Daoy (cell line): ENCODE data around the gene ZMYND8. TPM values are rescaled to one million over a fixed set of nuclear protein-coding genes. Genes with fewer than 3 reads are reported as not detected.
"Not testable (repeated sequence)": the region's sequence is repeated elsewhere in the genome, so short reads cannot be mapped to it uniquely, and the experiment has no call there.

Experiments used
- DNase-seq: peaks from one replicate; pipeline ENCODE4 v3.0.0-alpha.2; 2015; ENCODE audit warnings: low read depth
- total RNA-seq: library from RNA; depleted of rRNA; stranded (reverse); fragments of >200 nt; shearing (Covaris generic); gene quantifications from 2 replicates; pipeline ENCODE4 v1.2.3, GENCODE V29; 2014

The ZMYND8 gene
- total RNA-seq, 1 experiment from 2014 or later = 15.4 TPM

DNA sequence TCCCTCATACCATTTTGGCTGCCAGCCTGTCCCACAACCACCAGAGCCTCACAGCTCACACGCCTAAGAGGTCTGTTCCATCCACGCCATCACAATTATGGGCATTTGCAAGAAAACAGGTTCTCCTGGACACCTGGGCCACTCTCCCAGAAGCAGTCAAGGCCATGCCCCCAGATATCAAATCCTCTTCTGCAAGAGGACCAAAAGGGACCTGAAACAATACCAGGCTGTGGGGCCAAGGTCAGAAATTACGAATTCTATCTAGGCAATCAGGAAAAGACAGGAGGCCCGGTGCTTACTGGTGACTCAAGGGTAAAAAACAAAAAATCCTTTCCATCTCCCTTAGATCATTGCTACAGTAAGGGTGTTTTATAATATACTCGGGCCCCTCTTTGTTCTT lies 69.8 kb downstream of the ZMYND8 start:
- no peak for DNase-seq

- no peak for DNase-seq
These were observed 71.3 kb downstream of the ZMYND8 start for GRCh38 chr20:47285189-47285588.

GRCh38 chr20:47284373-47284772 lies 72.1 kb downstream of the ZMYND8 start:
- DNase-seq = no peak

GRCh38 chr20:47283411-47283810 lies 73.1 kb downstream of the ZMYND8 start:
- no peak for DNase-seq

- no peak for DNase-seq
These were observed 73.6 kb downstream of the ZMYND8 start for GRCh38 chr20:47282864-47283263.

- no peak for DNase-seq
These were observed 75.1 kb downstream of the ZMYND8 start for GRCh38 chr20:47281376-47281775.

- DNase-seq = no peak
These were observed 75.8 kb downstream of the ZMYND8 start for GRCh38 chr20:47280668-47281067.

GRCh38 chr20:47280228-47280627 lies 76.3 kb downstream of the ZMYND8 start:
- no peak for DNase-seq

- peak; percentile 32 for DNase-seq
These were observed 77.6 kb downstream of the ZMYND8 start for GRCh38 chr20:47278907-47279348.

- DNase-seq = not testable (repeated sequence)
These were observed 79.0 kb downstream of the ZMYND8 start for GRCh38 chr20:47277535-47277872.

- DNase-seq = peak; percentile 35
These were observed 79.5 kb downstream of the ZMYND8 start for GRCh38 chr20:47276851-47277534.

GRCh38 chr20:47276251-47276650 lies 80.2 kb downstream of the ZMYND8 start:
- no peak for DNase-seq

GRCh38 chr20:47275548-47275947 lies 81.0 kb downstream of the ZMYND8 start:
- no peak for DNase-seq

DNA sequence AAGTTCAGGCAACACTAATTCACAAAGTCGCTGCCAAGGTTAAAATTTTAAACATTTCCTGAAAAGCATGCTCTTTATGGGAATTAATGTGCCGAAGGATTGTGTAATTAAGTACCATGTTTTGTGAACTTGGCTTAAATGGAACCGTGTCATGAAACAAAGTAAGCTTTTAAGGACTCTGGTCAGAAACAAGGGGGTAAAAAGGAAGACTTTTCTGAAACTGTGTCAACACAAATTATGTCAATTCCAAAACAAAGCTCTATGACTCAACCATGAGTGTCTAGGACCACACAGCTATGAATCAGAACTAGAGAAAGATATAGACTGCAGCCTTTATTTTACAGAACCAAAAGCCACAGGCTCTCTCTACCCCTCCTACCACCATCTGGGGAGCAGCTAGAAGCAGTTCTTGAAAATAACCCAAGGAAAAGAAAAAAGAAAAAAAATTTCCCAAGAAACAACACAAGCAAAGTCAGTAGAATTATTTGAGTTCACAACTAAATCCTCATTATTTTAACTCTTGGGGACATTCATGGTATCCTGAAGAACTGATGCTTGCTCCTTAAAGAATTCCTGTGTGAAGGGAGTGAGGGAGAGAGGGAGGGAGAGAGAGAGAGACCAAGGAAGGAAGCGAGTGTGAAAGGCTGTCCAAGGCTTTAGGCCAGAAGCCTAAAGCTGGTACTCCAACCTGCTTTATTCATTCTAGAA lies 81.9 kb downstream of the ZMYND8 start:
- peak; percentile 81 for DNase-seq

DNA sequence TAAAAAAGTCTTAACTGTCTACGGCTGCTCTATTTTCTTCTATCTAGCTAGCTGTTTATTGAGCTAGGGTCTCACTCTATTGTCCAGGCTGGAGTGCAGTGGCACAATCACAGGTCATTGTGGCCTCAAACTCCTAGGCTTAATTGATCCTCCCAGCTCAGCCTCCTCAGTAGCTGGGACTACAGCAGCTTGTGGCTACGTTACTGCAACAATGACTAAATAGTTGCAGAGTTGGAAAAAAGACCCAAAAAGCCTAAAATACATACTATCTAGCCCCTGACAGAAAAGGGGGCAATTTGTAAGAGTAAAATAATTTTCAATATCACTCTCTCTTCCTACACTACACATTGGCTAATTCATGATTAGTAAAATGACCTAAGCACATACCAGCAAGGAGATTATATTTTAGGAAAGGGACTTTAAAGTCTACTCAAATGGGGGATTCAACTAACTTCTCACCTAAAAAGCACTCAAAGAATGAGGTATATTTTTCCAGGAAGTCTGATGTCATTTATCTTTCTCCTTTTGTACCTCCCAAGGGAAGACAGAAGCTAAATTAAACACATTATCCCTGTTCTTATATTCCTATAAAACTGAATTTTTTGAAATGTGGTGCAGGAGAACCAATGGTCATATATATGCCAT lies 82.8 kb downstream of the ZMYND8 start:
- DNase-seq = peak; percentile 14

DNA sequence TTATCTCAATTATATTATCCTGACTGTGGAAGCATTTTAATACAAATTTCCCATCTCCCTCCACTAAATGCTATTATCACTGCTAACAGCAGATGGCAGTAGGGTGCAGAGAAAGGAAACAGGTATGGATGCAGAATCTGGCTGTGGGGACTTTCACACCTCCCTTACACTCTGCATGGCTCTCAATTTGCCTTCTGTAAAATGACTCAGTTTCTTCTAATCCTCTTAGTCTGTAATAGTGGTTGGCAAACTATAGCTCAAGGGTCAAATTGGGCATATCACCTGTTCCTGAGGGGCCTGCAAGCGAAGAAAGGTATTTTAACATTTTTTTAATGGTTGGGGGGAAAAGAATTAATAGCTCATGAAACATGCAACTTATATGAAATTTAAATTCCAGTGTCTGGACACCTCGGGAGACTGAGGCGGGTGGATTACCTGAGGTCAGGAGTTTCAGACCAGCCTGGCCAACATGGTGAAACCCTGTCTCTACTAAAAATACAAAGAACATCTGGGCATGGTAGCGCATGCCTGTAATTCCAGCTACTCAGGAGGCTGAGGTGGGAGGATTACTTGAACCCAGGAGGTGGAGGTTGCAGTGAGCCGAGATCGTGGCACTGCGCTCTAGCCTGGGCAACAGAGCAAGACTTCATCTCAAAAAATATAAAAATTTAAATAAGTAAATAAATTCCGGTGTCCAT lies 83.5 kb downstream of the ZMYND8 start:
- DNase-seq = peak; percentile 65

DNA sequence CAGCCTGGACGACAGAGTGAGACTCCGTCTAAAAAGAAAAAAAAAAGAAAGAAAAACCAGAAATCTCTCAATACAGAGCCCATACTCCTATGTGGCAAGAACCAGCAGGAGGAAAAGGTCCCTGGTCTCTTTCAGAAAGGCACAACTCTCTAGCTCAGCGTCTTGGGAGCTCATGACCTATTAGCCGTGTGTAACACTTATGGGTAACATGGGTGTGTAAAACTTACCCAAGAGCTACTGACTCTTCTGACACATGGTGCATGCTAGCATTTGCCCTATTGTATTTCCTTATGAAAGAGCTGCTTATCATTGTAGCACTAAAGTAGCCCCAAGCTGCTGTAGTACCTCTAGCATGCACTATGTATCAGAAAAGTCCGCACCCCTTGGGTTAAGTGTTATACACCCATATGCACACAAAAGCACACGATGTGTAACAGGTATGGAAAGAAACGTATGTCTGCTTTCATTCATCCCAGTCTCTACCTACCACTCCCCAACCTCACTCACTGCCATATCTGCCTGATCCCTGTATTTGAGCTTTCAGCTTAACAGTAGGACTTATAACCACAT lies 85.4 kb downstream of the ZMYND8 start:
- DNase-seq = no peak

DNA sequence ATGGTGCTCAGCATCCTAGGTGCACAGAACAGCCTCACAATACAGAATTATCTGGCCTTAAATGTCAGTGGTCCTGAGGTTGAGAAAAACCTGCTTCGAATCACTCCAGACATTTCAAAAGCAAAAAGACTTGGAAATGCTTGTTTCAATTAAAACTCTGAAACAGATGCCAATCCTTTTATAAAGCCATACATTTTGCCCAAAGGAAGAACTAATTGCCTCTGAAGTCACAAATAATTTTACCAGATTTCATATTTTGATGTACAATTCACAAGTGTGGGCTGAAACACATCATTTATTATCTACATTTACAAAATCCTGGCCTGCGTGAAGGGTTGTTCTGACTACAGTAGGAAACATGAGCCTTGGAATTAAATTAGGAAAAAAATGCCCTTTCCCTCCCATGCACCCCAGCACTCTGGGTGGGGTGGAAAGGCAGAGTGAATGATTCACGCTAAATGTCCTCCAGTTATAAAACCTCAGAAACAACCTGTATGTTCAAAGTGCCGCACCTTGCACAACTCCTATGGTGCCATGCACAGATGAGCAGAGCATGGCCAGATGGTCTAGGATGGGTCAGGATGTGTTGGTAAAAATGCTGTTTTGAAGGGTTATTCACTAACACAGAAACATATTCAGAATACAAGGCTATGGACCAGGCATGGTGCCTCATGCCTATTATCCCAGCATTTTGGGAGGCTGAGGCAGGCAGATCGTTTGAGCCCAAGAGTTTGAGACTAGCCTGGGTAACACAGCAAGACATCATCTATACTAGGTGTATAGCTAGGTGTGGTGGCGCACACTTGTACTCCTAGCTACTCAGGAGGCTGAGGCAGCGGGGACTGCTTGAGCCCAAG lies 87.0 kb downstream of the ZMYND8 start:
- DNase-seq = no peak

- no peak for DNase-seq
These were observed 88.9 kb downstream of the ZMYND8 start for GRCh38 chr20:47267621-47268020.

DNA sequence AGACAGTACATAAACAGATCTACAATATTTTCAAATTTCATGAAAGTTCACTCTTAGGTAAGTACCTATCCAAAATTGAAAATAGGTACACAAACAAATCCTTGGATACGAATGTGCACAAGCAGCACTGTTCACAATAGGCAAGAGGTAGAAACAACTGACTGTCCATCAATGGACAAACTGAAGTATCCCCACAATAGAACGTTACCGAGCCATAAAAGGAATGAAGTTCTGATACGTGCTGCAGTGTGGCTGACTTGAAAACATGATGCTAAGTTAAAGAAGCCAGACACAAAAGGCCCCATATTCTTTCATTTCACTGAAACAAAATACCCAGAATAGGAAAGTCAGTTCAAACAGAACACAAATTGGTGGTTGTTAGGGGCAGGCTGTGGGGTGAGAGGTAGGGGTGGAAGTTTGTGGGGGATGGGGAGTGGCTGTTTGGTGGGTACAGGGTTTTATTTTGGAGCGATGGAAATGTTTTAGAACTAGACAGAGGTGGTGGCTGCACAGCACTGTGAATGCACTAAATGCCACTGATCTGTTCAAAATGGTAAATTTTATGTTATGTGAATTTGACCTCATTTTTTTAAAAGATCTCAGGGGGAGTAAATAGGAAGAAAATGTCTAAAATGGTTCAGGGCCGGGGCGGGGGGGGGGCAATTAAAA lies 89.5 kb downstream of the ZMYND8 start:
- no peak for DNase-seq

DNA sequence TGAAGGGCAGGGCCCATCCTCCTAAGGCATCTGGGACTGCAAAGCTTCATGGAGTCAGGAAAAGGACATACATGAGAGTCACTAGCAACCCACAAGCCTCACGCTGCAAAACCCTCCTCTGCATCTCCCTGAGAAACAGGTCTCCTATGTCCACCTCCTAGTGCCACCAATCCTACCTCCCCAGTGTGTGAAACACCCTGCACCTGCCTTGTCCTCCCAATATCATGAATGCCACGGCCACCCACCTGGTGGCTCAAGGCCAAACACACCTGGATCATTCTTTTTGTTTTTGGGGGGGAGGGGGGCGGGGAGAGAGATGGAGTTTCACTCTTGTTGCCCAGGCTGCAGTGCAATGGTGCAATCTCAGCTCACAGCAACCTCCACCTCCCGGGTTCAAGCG lies 90.5 kb downstream of the ZMYND8 start:
- DNase-seq = no peak
